Stimulated activated CD8-positive, alpha-beta memory T cell treated with anti-CD3 and anti-CD28 coated beads, Interleukin-15, amount 100 ng/mL, for 48 hours (primary cell): ENCODE results near the gene CTDSPL.
A peak's percentile ranks its signal among the peaks of the same experiment; 100 is the strongest.
"Not testable (repeated sequence)": the region's sequence is repeated elsewhere in the genome, so short reads cannot be mapped to it uniquely, and the experiment has no call there.

Source experiments
- DNase-seq, 2 donors: peaks; one replicate each; pipeline ENCODE4 v3.0.0-alpha.2; 2020; ENCODE audit warnings: low read depth in 2 of 2

Gene CTDSPL

DNA sequence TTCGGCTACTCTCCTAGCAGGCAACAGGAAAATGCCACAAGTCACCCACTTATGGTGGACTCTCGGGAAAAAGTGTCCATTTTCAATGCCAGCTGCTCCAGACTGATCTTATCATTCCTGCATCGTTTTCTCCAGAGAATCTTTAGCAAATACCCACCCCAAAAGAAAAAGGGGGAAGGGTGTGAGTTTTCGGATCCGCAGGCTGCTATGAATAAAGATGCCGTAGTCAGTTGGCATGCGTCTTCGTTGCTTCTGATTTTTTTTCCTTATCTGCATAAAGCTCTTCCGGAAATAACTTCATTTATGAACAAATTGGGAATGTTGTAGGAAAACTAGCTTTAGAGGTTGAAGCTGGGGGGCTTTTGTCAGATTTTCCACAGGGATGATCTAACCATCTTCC is 106.5 kb downstream of the CTDSPL start:
- no peak for DNase-seq

DNA sequence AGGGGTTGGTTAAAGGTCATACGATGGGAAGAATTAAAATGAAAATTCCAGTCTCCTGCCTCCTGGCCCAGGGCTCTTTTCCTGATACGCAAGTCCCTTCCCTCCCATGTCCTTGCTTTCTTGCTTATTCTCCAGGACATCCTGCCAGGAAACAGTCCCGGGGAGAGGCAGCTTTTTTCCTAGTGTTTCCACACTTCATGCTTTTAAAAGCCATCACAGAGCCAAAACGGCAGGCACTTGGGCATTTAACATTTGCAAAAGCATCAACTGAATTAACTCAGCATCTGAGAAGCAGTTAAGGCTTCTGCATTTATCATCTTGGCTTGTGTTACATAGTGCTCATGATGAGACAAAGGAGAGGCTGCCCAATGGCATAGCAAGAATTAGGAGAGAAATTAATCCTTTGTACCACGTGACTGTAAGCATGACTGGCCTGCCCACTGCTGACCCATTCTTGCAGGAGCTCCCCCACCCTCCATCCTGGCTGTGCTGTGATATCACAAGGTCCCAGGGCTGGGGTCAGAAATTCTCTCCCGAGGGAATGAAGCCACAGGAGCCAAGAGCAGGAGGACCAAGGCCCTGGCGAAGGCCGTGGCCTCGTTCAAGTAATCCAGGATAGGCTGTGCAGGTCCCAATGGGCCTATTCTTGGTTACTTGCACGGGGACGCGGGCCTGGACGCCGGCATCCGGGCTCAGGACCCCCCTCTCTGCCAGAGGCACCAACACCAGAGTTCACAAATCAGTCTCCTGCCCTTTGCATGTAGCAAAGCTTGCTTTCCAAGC is 107.3 kb downstream of the CTDSPL start:
- no peak for DNase-seq

DNA sequence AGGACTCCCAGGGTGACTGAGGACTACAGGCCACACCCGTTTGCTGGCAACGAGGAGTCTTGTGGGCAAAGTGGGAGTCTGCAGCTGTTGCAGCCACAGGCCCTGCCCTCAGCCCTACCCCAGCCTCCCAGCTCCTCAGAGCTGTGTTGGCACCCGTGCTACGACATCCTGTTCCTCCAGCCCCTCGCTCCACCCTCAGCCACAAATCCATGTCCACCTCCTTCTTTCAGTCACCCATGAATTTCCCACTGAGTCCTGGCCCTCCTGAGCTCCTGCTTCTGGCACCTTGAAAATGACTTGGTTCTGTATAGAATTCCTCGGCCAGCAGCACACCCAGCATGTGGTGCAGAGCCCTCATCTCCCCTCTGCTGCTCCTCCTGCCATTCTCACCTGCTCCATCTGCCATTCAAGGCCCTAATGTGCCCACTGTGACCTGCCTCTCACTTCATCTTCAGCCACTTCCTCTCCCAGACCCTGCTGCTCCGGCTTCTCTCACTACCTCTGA is 108.0 kb downstream of the CTDSPL start:
- DNase-seq: no peak

DNA sequence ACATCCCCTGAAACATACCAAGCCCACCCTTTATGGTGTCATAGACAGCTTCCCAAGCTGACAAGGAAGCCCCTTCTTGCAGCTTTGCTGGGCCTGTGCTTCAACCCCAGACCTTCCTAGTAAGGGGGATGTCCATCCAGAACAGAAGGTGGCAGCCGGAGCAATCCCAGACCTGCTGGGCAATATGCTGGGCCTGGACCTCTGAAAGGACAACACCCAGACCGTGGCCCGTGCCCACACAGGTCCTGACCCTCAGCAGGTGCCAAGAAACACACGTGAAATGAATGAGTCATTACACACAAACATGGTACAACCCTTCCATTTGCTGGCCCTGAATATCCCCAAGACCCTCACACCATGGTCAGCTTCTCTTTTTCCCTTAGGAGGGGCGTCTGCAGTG is 109.1 kb downstream of the CTDSPL start:
- DNase-seq: no peak

DNA sequence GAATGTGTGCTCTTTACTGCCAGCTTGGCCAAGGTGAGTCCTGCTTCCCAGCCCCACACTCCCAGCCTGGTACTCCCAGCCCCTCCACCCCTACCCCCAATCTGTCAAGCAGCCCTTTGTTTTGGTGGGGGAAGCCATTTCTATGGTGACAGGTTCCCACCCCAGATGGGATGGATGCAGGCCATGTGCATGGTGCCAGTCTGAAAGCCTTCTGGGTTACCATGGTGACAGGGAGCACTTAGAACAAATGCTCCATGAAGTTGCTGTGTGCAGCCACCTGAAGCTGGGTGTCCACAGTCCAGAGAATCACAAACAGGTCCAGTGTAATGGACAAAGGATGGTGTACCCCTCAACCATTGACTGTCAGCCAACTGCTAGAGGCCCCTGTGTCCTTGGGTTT is 109.8 kb downstream of the CTDSPL start:
- no peak for DNase-seq

DNA sequence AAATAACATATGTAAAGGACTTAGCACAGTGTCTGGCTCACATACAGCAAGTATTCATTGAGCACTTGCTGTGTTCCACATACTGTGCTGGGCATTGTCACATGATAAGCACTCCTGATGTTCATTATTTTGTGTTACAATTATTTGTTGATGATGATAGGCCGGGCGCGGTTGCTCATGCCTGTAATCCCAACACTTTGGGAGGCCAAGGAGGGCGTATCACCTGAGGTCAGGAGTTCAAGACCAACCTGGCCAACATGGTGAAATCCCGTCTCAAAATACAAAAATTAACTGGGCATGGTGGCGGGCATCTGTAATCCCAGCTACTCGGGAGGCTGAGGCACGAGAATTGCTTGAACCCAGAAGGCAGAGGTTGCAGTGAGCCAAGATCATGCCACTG is 110.4 kb downstream of the CTDSPL start:
- DNase-seq: not testable (repeated sequence)

DNA sequence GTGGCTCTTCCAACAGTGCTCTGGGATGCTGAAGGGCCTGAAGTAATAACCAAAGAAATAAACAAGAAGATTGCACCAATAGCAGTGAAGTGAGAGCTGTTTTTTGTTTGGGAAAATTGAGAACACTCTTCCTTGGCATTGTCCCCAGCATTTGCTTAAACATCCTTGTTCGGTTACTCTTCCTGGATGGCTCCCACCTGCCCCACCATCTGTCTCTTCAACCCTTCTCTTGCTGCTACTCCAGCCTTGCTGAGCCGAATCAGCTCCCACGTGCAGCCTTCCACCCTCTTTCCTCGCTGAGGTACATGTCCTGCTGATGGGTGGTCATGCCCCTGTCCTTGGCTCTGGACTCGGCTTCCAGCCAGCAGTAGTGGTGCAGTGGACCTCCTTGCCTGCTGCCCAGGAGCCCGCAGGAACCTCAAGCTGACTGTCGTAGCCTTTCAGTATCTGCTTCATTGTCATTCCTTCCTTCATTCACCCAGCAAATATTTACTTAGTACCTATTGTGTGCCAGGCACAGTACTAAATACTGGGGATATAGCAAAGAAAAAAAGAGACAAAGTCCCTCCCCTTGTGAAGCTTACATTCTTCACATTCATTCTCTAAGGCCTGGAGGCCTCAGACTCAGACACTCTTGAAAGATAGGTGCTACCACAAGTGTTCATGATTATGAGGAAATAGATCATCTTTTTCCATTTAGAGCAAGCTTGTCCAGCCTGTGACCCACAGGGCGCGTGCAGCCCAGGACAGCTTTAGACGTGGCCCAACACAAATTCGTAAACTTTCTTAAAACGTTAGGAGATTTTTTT is 111.8 kb downstream of the CTDSPL start:
- DNase-seq: no peak

DNA sequence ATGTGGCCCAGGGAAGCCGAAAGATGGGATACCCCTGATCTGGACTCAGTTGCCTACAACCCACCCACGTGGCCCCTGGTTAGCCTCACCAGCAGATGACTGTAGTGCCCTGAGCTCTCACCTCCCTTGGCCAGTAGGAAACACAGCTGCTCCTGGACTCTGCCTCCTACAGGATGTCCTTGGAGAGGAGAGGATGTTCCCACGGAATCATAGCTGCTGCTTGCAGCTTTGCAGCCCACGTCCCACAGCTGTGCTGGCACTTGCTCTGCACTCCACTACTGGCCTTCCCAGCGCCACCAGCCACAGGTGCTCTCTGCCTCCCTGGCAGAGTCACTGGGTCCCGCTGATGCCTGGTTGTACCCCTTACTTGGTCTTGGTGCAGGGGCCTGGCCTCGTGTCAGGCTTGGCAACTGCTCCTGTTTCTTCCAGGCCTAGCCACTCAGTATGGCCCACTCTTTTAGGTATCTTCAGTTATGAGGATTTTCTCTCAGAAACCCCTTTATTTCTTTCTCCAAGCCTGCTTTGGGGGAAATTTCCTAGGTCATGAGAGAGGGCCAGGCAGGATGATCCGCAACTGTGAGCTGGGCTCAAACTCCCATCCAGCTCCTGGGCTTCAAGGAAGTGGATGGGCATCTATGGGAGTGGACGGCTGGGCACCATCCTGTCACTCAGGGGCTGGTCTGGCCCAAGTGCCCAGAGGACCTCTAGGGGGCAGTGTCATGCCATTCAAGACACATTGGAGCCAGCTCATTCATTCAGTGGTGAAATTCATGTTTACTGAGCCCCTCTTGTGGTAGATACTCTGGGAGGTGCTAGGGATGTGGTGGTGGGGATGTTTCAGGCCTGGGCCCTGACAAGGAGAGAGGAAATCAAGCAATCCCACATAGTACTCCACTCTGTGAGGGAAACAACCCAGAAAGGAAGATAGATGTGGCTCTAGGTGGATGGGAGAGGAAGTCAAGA is 112.7 kb downstream of the CTDSPL start:
- peak; percentile 41 to 47 for DNase-seq

DNA sequence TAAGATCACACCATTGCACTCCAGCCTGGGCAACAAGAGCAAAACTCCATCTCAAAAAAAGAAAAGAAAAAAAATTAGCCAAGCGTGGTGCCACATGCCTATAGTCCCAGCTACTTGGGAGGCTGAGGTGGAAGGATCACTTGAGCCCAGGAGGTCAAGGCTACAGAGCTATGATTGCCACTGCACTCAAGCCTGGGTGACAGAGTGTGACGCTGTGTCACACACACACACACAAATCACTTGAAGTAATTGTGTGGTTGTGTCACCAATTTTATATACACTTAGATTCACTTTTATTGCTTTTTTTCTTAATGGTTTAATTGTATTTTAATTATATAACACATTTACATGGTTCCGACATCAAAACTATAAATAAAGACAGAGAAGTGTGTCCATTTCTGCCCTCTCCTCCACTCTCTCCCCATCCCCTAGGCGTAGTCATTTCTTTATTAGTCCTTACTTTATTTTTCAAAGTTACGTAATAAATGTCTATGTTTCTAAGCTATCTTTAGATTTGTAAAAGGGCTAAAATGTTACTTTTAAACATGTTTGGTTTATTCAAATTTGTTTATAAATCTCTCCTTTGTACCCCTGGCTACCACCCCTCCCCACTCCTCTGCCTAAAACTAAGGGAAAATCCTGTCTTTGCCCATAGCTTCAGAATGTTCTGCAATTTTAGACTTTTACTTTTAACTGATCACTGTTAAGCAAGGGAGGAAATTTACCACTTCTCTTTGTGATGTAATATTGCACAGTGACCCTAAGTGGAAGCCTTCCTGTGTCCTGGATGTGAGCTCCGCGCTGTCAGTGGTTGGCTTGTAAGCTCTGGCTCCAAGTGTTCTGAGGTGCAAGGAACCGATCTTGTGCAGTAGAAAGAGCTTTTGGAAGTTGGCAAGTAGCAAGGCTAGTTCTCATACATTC is 118.1 kb downstream of the CTDSPL start:
- no peak for DNase-seq

DNA sequence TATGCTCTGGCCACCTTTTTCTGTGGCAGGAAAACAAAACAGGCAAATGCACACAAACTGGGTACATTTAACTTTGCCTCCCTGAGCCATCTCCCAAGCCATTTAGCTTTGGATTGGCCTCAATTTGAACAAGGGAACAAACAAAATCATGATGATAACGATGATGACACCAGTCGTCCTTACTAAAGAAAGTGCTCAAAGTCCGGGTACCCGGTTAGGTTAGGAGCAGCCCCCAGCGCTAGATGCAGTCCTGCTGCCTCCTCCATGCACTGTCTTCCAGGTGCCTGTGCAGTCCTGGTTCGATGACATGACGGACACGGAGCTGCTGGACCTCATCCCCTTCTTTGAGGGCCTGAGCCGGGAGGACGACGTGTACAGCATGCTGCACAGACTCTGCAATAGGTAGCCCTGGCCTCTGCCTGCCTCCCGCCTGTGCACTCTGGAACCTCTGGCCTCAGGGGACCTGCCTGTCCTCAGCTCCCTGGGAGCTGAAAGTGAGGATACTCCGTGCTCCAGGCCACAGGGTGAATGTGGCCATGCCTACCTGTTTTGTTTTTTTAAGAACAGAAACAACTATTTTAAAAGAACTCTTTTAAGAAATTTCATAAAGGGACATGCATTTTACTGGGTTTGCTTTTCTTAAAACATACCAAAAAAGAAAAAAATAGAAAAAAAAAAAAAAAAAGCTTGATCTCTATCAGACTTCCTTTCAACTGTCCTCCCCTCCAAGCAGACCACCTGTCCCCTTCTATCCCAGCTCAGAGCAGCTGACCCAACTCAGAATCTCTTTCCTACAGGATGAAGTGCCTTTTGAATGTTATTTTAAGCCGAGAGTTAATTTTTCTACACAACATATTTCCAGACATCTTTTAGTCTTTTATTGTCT is 119.0 kb downstream of the CTDSPL start:
- no peak for DNase-seq

DNA sequence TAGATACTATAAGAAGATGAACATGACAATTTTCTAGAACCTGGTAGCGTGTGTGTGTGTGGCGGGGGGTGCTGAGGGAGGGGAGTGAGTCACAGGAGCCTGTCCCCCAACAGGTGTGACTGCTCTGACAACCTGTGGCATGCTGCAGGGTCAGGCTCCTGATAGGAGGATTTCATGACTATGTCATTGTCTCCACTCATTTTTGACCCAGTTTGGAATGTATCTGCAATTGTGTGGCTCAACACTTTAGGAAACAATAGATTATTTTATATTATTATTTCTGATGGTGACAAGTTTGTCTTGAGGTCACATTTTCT is 119.6 kb downstream of the CTDSPL start:
- DNase-seq: no peak

DNA sequence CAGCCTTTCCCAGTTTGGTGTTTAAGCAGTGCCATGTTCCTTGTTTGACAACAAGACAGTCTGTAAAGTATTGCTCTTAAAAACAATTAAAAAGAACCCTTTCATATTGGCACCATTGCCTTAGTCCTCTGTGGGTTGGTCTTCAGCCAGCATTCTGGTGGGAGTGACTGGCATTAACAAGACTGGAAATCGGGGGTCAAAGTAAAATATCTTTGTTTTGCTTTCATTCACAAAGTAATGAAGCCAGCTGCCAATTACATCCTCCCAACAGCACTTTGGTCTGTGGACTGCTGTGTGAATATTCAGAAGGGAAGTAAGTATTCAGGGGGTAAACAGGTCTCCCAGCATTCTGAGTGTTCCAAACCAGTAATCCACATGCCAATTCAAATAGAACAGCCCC is 120.7 kb downstream of the CTDSPL start:
- DNase-seq: no peak

DNA sequence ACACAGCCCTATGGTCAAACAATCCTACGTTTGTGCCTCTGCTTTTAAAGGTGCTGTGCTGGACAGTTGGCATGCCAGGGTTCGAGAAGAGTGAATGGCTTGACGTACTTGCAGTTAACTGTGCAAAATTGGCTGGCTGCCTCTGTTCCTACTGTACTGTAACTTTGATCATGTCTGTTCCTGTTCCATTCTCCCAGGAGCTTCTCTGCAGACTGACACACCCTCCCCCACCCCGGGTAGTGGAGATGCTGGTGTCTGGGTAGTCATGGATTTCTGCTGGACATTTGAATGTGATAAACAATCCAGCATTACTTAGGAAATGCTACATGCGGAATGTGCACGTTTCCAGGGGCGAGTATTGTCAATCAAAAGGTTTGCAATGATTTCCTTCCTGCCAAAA is 122.4 kb downstream of the CTDSPL start:
- DNase-seq: no peak

DNA sequence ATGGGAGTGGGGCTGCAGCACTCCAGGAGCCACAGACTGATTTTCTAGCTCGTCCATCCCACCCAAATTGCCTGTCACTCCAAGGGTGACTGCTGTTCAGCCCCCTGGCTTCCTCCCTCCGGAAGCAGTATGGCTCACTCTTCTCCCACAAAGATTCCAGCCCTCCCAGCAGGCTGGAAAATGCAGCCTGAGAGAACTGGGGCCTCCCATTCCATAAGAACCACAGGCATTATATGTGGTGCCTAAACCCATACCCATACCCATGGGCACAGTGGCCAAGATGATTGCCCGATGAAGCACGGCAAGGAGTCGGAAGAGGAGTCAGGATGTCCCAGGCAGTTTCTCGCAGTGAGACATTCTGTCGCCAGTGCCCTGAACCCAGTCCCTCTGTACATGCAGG is 122.9 kb downstream of the CTDSPL start:
- no peak for DNase-seq

DNA sequence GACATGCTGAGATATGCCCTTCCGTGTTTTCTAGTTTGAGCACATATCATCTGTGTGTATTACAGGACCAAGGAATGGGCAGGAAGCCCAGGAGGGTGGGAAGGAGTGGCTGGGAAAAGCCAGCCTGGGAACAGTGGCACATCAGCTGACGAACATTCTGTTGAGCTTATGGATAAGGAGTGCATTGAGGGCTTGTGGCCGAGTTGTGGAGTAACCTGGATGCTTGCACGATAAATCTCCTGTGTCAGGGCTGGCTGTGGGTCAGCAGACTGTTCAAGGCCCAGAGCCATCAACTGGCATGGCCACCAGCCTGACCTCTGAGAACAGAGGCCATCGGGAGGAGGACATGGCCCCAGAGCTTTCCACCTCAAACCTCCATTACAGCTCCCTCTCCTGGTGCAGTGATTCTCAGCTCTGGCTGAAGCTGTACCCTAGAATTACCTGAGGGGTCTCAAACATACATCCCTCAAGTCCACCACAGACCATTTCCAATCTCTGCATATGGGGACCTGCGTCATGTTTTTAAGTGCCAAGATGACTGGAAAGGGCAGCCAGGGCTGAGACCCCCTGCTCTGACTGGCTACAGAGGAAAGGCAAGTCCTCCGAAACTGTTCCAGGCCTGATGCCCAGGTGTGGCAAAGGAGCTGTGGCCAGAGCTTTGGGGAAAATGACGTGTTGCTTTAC is 124.1 kb downstream of the CTDSPL start:
- DNase-seq: no peak

DNA sequence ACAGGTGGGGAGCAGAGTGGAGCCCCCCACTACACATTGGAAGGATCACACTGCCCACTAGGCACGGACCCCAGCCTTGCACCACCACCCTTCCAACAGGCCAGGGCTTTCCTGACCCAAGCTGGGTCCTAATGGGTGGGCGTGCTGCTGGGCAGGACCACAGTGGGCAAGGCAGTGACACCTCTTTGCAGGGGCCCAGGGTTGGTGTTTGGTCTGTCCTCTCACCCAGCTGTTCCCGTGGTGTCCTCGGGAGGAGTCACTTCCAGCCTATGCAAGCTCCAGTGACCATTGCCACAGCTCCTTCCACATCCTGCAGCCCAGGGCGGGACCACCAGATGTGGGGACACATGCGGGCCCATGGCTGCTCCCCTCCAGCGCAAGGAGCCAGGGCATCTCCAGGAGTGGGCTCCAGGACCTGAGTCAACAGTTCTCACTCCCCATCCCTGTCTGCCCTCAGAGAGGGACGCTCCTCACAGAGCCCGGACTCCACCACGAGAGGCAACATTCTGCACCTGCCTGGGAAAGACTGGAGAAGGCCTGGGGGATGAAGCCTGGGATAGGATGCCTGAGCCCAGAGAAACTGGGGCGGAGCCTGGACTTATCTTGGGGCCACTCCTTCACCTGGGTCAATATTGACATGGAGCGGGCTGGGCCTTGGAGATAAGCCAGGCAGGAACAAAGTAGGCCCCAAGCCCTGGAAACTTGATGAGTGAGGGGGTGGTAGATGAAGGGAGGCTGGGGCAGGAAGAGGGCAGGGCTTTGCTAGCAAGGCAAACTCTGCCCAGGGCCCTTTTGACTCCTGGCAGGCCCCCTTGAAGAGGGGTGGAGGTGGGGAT is 125.0 kb downstream of the CTDSPL start:
- no peak for DNase-seq

DNA sequence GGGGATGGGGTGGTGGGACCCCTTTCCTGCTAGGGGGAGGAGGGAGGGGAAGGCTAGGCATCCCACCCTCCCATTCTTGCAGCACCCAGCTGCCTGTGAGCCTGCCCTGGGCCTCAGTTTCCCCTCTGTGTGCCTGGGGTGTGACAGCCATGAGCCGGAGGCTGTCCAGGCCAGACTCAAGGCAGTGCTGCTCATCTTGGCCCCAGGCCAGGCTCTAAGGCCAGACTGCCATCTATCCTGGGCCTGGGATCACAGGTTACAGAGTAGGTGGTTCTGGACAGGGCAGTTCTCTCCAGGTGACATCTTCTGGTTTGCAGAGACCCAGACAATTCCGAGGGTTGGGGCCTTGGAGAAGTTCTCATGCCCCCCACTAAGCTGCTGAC is 125.6 kb downstream of the CTDSPL start:
- DNase-seq: no peak

DNA sequence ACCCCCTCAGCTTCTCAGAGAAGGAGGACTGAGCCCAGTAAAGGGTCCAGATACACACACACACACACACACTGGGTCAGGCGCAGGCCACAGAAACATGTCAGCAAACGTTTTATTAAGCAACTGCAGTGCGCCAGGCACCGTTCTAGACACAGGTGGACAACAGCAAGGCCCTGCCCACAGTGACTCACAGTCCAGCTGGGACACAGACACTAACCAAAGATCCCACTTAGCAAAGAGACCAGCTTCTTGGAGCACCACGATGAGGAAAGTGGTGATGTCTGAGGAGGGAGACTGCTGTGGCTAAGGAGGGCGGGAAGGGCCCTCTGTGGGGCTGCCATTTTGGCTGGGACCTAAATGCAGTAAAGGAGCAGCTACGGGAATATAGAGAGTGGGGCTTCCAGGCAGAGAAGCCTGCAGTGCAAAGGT is 126.1 kb downstream of the CTDSPL start:
- DNase-seq: no peak
